ENCODE measurements around the gene CAT. TPM values are rescaled to one million over a fixed set of nuclear protein-coding genes. Genes with fewer than 3 reads are reported as not detected.

The CAT gene
- total and polyA plus RNA-seq, 2 donors (not counting 1 experiment from before 2014, with no cell fraction given), result 93.8 to 113 TPM

GRCh38 chr11:34454308-34455032 lies 15.7 kb downstream of the CAT start:
- H3K79me2 ChIP-seq (ENCODE audit: control insufficient read depth, insufficient read depth, low read length), result no peaks in the 10 kb centered on the region
- H3K36me3 ChIP-seq (ENCODE audit: control insufficient read depth, insufficient read depth, low read length), result peaks cover 6% of the 10 kb centered on the region

DNA sequence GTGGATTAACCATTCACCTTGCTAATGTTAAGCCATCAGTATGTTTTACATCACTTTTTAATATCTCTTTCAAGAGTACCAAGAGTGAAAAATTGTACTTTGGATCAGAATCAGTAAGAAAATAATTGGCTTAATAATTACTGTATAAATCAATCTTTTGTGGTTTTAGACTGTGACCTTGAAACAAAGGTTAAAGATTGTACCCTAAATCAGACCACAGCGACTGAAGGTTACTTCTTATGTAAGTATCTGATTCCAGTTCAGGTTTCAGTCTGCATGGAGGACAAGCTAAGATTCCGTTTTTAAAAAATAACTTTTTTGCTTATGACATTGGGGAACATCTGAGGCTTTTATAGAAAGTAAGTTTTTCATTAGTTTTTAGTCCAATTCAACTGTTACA lies 18.9 kb downstream of the CAT start:
- no peak overlapping the region for H3K4me2 ChIP-seq (ENCODE audit: extremely low read depth, insufficient read depth, low read length)
- no peaks in the 10 kb centered on the region for H3K9me3 ChIP-seq (ENCODE audit: control insufficient read depth, insufficient read depth, low read depth, low read length)
- H3K4me1 ChIP-seq (ENCODE audit: control insufficient read depth, extremely low read depth, insufficient read depth, low read length), result no peaks in the 10 kb centered on the region
- no peak overlapping the region for H3K27ac ChIP-seq (ENCODE audit: insufficient read depth, low read length)
- H3K36me3 ChIP-seq (ENCODE audit: control insufficient read depth, insufficient read depth, low read length), result peaks cover 8% of the 10 kb centered on the region
- H3K4me3 ChIP-seq (replicated peaks in 1 of 4; ENCODE audit: control extremely low read depth in 1 of 4, insufficient read depth in 1 of 4, low read depth in 3 of 4, low read length in 4 of 4), result no peak overlapping the region
- H3K27me3 ChIP-seq (ENCODE audit: control insufficient read depth, insufficient read depth, low read length), result no peaks in the 10 kb centered on the region
- no peak for DNase-seq (ENCODE audit: low read depth in 2 of 2)
- H2AFZ ChIP-seq (ENCODE audit: low read length), result no peak overlapping the region
- no peaks in the 10 kb centered on the region for H3K79me2 ChIP-seq (ENCODE audit: control insufficient read depth, insufficient read depth, low read length)
- H4K20me1 ChIP-seq (ENCODE audit: control insufficient read depth, extremely low read depth, insufficient read depth, low read length), result no peaks in the 10 kb centered on the region
- TF ChIP-seq, protein P1, sequence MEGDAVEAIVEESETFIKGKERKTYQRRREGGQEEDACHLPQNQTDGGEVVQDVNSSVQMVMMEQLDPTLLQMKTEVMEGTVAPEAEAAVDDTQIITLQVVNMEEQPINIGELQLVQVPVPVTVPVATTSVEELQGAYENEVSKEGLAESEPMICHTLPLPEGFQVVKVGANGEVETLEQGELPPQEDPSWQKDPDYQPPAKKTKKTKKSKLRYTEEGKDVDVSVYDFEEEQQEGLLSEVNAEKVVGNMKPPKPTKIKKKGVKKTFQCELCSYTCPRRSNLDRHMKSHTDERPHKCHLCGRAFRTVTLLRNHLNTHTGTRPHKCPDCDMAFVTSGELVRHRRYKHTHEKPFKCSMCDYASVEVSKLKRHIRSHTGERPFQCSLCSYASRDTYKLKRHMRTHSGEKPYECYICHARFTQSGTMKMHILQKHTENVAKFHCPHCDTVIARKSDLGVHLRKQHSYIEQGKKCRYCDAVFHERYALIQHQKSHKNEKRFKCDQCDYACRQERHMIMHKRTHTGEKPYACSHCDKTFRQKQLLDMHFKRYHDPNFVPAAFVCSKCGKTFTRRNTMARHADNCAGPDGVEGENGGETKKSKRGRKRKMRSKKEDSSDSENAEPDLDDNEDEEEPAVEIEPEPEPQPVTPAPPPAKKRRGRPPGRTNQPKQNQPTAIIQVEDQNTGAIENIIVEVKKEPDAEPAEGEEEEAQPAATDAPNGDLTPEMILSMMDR (conservative IDR thresholded peaks at IDR 0.05 in 1 of 2, IDR thresholded peaks at IDR 0.05 in 1 of 2; ENCODE audit: low read depth in 1 of 2, low read length in 2 of 2), result no peak
- no peak for TF ChIP-seq EZH2 (IDR thresholded peaks at IDR 0.05; ENCODE audit: low read length, missing control alignments)
- no peak overlapping the region for H3K9ac ChIP-seq (ENCODE audit: insufficient read depth, low read length)

More at GRCh38 chr11:34454308-34455032, 15.7 kb downstream of the CAT start:
- Histone ChIP-seq H4K20me1 (ENCODE audit: control insufficient read depth, extremely low read depth, insufficient read depth, low read length) (no peaks in the 10 kb centered on the region), H3K9me3 (ENCODE audit: control insufficient read depth, insufficient read depth, low read depth, low read length) (no peaks in the 10 kb centered on the region), H3K9ac (ENCODE audit: insufficient read depth, low read length) (no peak overlapping the region), H3K4me3 (replicated peaks in 1 of 4; ENCODE audit: control extremely low read depth in 1 of 4, insufficient read depth in 1 of 4, low read depth in 3 of 4, low read length in 4 of 4) (no peak overlapping the region), H2AFZ (ENCODE audit: low read length) (no peak overlapping the region), H3K27me3 (ENCODE audit: control insufficient read depth, insufficient read depth, low read length) (no peaks in the 10 kb centered on the region), H3K4me2 (ENCODE audit: extremely low read depth, insufficient read depth, low read length) (no peak overlapping the region), H3K27ac (ENCODE audit: insufficient read depth, low read length) (no peak overlapping the region), H3K4me1 (ENCODE audit: control insufficient read depth, extremely low read depth, insufficient read depth, low read length) (no peaks in the 10 kb centered on the region)
- no peak for DNase-seq (ENCODE audit: low read depth in 2 of 2)
- no peak for TF ChIP-seq EZH2 (IDR thresholded peaks at IDR 0.05; ENCODE audit: low read length, missing control alignments)
- TF ChIP-seq, protein P1 (conservative IDR thresholded peaks at IDR 0.05 in 1 of 2, IDR thresholded peaks at IDR 0.05 in 1 of 2; ENCODE audit: low read depth in 1 of 2, low read length in 2 of 2), result no peak

DNA sequence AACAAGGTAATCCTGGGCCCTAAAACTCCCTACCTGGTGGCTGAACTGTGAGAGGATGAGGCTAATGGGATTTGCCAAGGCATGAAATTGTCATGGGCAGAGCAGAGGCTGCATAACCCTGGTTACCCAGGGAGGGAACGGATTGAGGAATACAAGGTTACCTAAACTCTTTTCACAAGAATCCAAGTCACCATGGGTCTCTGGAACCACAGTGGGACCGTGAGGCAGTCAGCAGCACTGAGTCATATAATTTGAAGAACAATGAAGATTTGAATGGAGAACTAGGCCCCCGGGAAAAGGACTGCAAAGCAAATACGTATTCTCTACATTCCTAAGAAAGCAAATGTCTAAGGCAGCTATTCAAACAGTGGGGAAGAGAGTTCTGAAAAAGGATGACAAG lies 19.8 kb downstream of the CAT start:
- no peak overlapping the region for H3K27ac ChIP-seq (ENCODE audit: insufficient read depth, low read length)
- no peaks in the 10 kb centered on the region for H3K9me3 ChIP-seq (ENCODE audit: control insufficient read depth, insufficient read depth, low read depth, low read length)
- peaks cover 5% of the 10 kb centered on the region for H3K36me3 ChIP-seq (ENCODE audit: control insufficient read depth, insufficient read depth, low read length)

More for the DNA sequence above, 19.8 kb downstream of the CAT start:
- no peaks in the 10 kb centered on the region for H3K4me1 ChIP-seq (ENCODE audit: control insufficient read depth, extremely low read depth, insufficient read depth, low read length)
- TF ChIP-seq, protein P1 (conservative IDR thresholded peaks at IDR 0.05 in 1 of 2, IDR thresholded peaks at IDR 0.05 in 1 of 2; ENCODE audit: low read depth in 1 of 2, low read length in 2 of 2), result no peak
- TF ChIP-seq EZH2 (IDR thresholded peaks at IDR 0.05; ENCODE audit: low read length, missing control alignments), result no peak
- no peak overlapping the region for H2AFZ ChIP-seq (ENCODE audit: low read length)
- H4K20me1 ChIP-seq (ENCODE audit: control insufficient read depth, extremely low read depth, insufficient read depth, low read length), result no peaks in the 10 kb centered on the region
- H3K4me3 ChIP-seq (replicated peaks in 1 of 4; ENCODE audit: control extremely low read depth in 1 of 4, insufficient read depth in 1 of 4, low read depth in 3 of 4, low read length in 4 of 4), result no peak overlapping the region
- no peak for DNase-seq (ENCODE audit: low read depth in 2 of 2)
- no peaks in the 10 kb centered on the region for H3K27me3 ChIP-seq (ENCODE audit: control insufficient read depth, insufficient read depth, low read length)
- H3K4me2 ChIP-seq (ENCODE audit: extremely low read depth, insufficient read depth, low read length), result no peak overlapping the region
- H3K79me2 ChIP-seq (ENCODE audit: control insufficient read depth, insufficient read depth, low read length), result no peaks in the 10 kb centered on the region
- H3K9ac ChIP-seq (ENCODE audit: insufficient read depth, low read length), result no peak overlapping the region

Measured in fibroblast of lung (primary cell).